Activated CD4-positive, alpha-beta T cell treated with anti-CD3 and anti-CD28 coated beads, Interleukin-2, amount 50 U/mL, for 16 hours (primary cell): Measurements from ENCODE around the gene TVP23C.
"Not testable (repeated sequence)": the region's sequence is repeated elsewhere in the genome, so short reads cannot be mapped to it uniquely, and the experiment has no call there.

Experiments used
- DNase-seq: peaks from one replicate; pipeline ENCODE4 v3.0.0-alpha.2; 2020

Gene TVP23C

GRCh38 chr17:15563375-15563857 is at the start of gene TVP23C:
Gene TVP23C (minus strand): TSS chr17:15563483. CDS start chr17:15563448, 35 bp downstream.
- DNase-seq = peak; percentile 84

DNA sequence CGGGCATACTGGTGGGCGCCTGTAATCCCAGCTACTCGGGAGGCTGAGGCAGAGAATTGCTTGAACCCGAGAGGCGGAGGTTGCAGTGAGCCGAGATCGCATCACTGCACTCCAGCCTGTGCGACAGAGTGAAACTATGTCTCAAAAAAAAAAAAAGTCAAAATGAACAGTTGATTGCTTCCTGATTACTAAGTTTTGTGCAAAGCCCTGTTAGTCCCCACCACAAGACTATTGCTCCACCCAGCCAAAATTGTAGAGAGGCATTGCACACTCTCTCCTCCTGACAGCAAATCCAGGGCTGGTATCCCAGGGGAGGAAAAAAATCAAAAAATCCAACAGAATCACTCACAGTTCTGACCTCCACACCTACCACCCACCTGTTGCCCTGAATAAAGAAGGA is 29.7 kb upstream of the TVP23C start:
- not testable (repeated sequence) for DNase-seq

- DNase-seq = not testable (repeated sequence)
These were observed 28.7 kb upstream of the TVP23C start for GRCh38 chr17:15591986-15592385.

DNA sequence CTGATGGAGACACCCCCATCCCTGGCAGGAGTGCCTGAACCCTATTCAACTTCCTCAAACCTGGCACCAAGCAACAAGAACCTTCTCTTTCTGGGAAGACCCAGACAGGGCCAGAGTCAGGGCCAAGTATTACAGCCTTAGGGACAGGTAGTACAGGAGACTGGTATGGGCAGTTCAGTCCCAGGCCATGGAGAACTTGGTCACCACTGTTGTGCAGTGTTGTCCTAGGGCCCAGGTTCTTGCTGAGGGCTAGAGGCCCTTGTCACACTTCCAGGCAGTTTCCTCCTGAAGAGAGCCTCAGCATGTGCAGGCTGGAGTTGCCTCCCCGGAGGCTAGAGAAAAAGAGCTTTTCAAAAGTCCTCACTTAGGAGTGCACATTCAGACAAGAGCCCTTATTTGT is 27.6 kb upstream of the TVP23C start:
- DNase-seq = not testable (repeated sequence)

- DNase-seq = peak; percentile 65
These were observed 26.6 kb upstream of the TVP23C start for GRCh38 chr17:15589544-15590536.

- not testable (repeated sequence) for DNase-seq
These were observed 24.7 kb upstream of the TVP23C start for GRCh38 chr17:15588017-15588416.

- DNase-seq = not testable (repeated sequence)
These were observed 20.0 kb upstream of the TVP23C start for GRCh38 chr17:15583313-15583712.

DNA sequence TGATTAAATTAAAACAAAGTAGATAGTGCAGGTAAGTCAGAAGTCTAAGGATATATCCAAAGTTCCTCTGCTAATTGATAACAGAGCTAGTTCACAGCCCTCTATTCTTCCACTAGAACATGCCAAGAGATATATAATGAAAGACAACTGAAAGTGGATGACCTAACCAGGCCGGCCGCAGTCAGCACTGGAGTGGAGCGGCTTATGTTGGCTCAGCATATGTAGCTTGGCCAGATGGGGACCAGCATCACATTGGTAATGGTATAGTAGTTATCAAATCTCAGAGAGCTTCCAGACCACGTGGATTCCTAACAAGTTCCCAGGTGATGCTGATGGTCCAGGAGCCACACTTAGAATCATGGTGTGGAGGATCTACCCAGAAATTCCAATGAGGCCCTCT is 18.2 kb upstream of the TVP23C start:
- not testable (repeated sequence) for DNase-seq

GRCh38 chr17:15576848-15577247 is 13.6 kb upstream of the TVP23C start:
- not testable (repeated sequence) for DNase-seq

- DNase-seq = not testable (repeated sequence)
These were observed 11.4 kb upstream of the TVP23C start for GRCh38 chr17:15574660-15575059.

DNA sequence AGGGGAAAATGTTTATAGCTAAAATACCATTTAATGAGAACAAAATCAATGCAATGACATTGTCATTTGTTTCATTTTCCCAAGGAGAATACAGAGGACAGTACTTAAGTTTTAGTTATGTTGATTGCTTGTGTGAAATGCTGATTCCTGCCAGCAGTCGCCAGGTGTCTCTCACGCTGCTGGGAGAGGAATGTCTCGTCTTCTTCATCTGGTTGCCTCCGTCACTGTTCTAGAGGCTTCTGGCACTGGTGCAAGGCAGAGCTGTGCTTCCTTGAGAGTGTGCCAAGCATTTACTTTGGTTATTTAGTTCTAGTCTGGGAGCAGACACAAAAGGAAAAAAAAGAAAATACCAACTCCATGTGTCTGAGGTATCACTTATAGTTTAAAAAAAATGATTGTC is 10.6 kb upstream of the TVP23C start:
- not testable (repeated sequence) for DNase-seq

GRCh38 chr17:15562613-15563374 is 489 bp downstream of the TVP23C start:
- not testable (repeated sequence) for DNase-seq

- DNase-seq = not testable (repeated sequence)
These were observed 1.8 kb downstream of the TVP23C start for GRCh38 chr17:15561439-15561838.

- not testable (repeated sequence) for DNase-seq
These were observed 4.7 kb downstream of the TVP23C start for GRCh38 chr17:15558403-15559105.

GRCh38 chr17:15557334-15557832 is 5.9 kb downstream of the TVP23C start:
- not testable (repeated sequence) for DNase-seq

- not testable (repeated sequence) for DNase-seq
These were observed 10.4 kb downstream of the TVP23C start for GRCh38 chr17:15552932-15553331.

DNA sequence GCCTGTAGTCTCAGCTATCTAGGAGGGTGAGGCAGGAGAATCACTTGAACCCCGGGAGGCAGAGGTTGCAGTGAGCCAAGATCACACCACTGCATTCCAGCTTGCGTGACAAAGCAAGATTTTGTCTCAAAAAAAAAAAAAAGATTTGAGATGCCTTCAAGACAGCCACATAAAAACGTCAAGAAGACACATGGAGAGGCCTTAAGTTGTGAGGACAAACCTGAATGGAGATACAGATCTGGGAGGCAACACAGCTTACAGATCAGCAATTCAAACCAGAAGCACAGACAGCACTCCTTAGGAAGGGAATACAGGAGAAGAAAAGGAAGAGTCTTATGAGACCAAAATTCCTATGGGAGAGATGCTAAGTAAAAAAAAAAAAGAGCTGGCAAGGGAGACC is 13.7 kb downstream of the TVP23C start:
- not testable (repeated sequence) for DNase-seq

GRCh38 chr17:15546604-15547003 is 16.7 kb downstream of the TVP23C start:
- DNase-seq = not testable (repeated sequence)

GRCh38 chr17:15540371-15541219 is 22.7 kb downstream of the TVP23C start:
- DNase-seq = not testable (repeated sequence)

GRCh38 chr17:15533122-15533521 is 30.2 kb downstream of the TVP23C start:
- DNase-seq = not testable (repeated sequence)
